ENCODE data around the gene PKNOX2.

The PKNOX2 gene

DNA sequence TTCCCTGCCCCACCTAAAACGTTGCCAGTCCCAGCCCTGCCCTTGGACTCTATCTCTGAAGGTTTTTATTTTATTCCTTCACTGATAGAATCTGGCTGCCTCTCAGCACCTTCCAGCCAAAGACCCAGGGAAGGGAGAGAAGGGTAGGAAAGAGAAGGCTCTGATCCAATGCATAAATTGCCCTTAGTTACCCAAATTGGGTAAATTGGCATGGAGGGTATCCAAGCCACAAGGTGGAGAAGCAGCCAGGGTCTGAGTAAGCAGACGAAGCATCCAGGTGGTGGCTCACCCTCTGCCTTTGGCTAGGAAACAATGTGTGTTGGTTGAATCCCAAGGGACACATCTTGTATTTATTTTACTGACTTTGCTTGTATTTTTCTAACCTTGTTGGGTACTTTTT, 242.5 kb downstream of the PKNOX2 start:
- H3K27ac ChIP-seq (ENCODE audit: low read length): no peak overlapping the region
- H3K36me3 ChIP-seq (ENCODE audit: control insufficient read depth in 2 of 2, insufficient read depth in 2 of 2, low read length in 2 of 2): peaks cover 0 to 2% of the 10 kb centered on the region in 2 donors
- no peak overlapping the region for H3K4me3 ChIP-seq (ENCODE audit: low read length in 2 of 2)
- no peaks in the 10 kb centered on the region for H3K9me3 ChIP-seq (ENCODE audit: control insufficient read depth in 2 of 2, low read length in 2 of 2)
- peaks cover 0 to 2% of the 10 kb centered on the region in 2 donors for H3K27me3 ChIP-seq (ENCODE audit: control insufficient read depth in 1 of 2, insufficient read depth in 2 of 2, low read length in 2 of 2)
- peaks cover 11% of the 10 kb centered on the region for H3K4me1 ChIP-seq (ENCODE audit: control insufficient read depth, insufficient read depth, low read length)
- H3K9ac ChIP-seq (ENCODE audit: low read length in 2 of 2): no peak overlapping the region

GRCh38 chr11:125408311-125408711, 243.8 kb downstream of the PKNOX2 start:
- Histone ChIP-seq H3K27ac (ENCODE audit: low read length) (no peak overlapping the region), H3K9ac (ENCODE audit: low read length in 2 of 2) (no peak overlapping the region), H3K9me3 (ENCODE audit: control insufficient read depth in 2 of 2, low read length in 2 of 2) (no peaks in the 10 kb centered on the region), H3K4me1 (ENCODE audit: control insufficient read depth, insufficient read depth, low read length) (peaks cover 10% of the 10 kb centered on the region), H3K27me3 (ENCODE audit: control insufficient read depth in 1 of 2, insufficient read depth in 2 of 2, low read length in 2 of 2) (peaks cover 0 to 2% of the 10 kb centered on the region in 2 donors), H3K36me3 (ENCODE audit: control insufficient read depth in 2 of 2, insufficient read depth in 2 of 2, low read length in 2 of 2) (peaks cover 0 to 3% of the 10 kb centered on the region in 2 donors), H3K4me3 (ENCODE audit: low read length in 2 of 2) (no peak overlapping the region)

DNA sequence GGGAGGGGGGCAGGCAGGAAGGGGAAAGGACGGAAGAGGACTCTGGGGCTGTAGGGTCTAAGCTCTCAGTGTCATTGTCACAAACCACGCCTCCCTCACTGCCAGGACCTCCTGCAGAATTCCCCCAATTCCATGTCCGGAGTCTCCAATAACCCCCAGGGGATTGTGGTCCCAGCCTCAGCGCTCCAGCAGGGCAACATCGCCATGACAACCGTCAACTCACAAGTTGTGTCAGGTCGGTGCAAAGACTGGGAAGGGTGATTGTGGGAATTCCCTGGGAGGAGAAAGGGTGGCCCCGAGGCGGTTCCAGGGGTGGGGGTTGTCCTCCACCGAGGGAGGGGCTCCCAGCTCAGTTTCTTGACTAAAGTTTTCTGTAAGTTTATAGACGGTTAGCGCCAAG, 245.5 kb downstream of the PKNOX2 start:
- Histone ChIP-seq H3K27me3 (ENCODE audit: control insufficient read depth in 1 of 2, insufficient read depth in 2 of 2, low read length in 2 of 2) (no peaks in the 10 kb centered on the region), H3K4me1 (ENCODE audit: control insufficient read depth, insufficient read depth, low read length) (peaks cover 2% of the 10 kb centered on the region)

GRCh38 chr11:125412177-125412496, 247.6 kb downstream of the PKNOX2 start:
- Histone ChIP-seq H3K9me3 (ENCODE audit: control insufficient read depth in 2 of 2, low read length in 2 of 2) (no peaks in the 10 kb centered on the region), H3K27me3 (ENCODE audit: control insufficient read depth in 1 of 2, insufficient read depth in 2 of 2, low read length in 2 of 2) (no peaks in the 10 kb centered on the region), H3K9ac (ENCODE audit: low read length in 2 of 2) (no peak overlapping the region), H3K4me1 (ENCODE audit: control insufficient read depth, insufficient read depth, low read length) (no peaks in the 10 kb centered on the region), H3K4me3 (ENCODE audit: low read length in 2 of 2) (no peak overlapping the region), H3K27ac (ENCODE audit: low read length) (no peak overlapping the region), H3K36me3 (ENCODE audit: control insufficient read depth in 2 of 2, insufficient read depth in 2 of 2, low read length in 2 of 2) (peaks cover 0 to 4% of the 10 kb centered on the region in 2 donors)

More for the DNA sequence above, 245.5 kb downstream of the PKNOX2 start:
- Histone ChIP-seq H3K9ac (ENCODE audit: low read length in 2 of 2) (no peak overlapping the region), H3K9me3 (ENCODE audit: control insufficient read depth in 2 of 2, low read length in 2 of 2) (no peaks in the 10 kb centered on the region), H3K27ac (ENCODE audit: low read length) (no peak overlapping the region), H3K4me3 (ENCODE audit: low read length in 2 of 2) (no peak overlapping the region), H3K36me3 (ENCODE audit: control insufficient read depth in 2 of 2, insufficient read depth in 2 of 2, low read length in 2 of 2) (peaks cover 0 to 3% of the 10 kb centered on the region in 2 donors)

GRCh38 chr11:125412509-125412908, 248.0 kb downstream of the PKNOX2 start:
- Histone ChIP-seq H3K4me1 (ENCODE audit: control insufficient read depth, insufficient read depth, low read length) (no peaks in the 10 kb centered on the region), H3K9ac (ENCODE audit: low read length in 2 of 2) (no peak overlapping the region), H3K36me3 (ENCODE audit: control insufficient read depth in 2 of 2, insufficient read depth in 2 of 2, low read length in 2 of 2) (peaks cover 0 to 6% of the 10 kb centered on the region in 2 donors), H3K4me3 (ENCODE audit: low read length in 2 of 2) (no peak overlapping the region), H3K27ac (ENCODE audit: low read length) (no peak overlapping the region), H3K27me3 (ENCODE audit: control insufficient read depth in 1 of 2, insufficient read depth in 2 of 2, low read length in 2 of 2) (no peaks in the 10 kb centered on the region), H3K9me3 (ENCODE audit: control insufficient read depth in 2 of 2, low read length in 2 of 2) (no peaks in the 10 kb centered on the region)

DNA sequence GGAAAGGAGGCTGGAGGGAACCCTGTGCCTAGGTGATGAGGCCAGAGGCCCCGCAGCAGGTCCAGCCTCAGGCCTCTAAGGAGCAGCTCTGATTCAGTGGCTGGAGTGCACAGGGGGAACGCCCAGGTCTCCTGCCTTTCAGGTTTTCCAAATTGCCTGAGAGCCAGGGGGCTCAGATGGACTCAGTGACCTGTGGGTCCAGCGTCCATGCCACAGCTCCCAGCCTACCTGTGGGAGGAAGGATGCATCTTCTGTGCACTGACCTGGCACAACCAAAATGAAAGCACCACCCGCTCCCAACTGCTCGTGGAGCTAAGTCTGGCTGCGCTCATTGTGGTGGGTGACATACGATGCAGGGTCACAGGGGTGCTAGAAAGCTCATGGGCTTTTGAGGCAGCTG, 248.7 kb downstream of the PKNOX2 start:
- H3K4me3 ChIP-seq (ENCODE audit: low read length in 2 of 2): no peak overlapping the region
- no peak overlapping the region for H3K9ac ChIP-seq (ENCODE audit: low read length in 2 of 2)
- H3K27me3 ChIP-seq (ENCODE audit: control insufficient read depth in 1 of 2, insufficient read depth in 2 of 2, low read length in 2 of 2): no peaks in the 10 kb centered on the region
- no peaks in the 10 kb centered on the region for H3K4me1 ChIP-seq (ENCODE audit: control insufficient read depth, insufficient read depth, low read length)
- no peak overlapping the region for H3K27ac ChIP-seq (ENCODE audit: low read length)
- H3K36me3 ChIP-seq (ENCODE audit: control insufficient read depth in 2 of 2, insufficient read depth in 2 of 2, low read length in 2 of 2): peaks cover 0 to 7% of the 10 kb centered on the region in 2 donors
- no peaks in the 10 kb centered on the region for H3K9me3 ChIP-seq (ENCODE audit: control insufficient read depth in 2 of 2, low read length in 2 of 2)

DNA sequence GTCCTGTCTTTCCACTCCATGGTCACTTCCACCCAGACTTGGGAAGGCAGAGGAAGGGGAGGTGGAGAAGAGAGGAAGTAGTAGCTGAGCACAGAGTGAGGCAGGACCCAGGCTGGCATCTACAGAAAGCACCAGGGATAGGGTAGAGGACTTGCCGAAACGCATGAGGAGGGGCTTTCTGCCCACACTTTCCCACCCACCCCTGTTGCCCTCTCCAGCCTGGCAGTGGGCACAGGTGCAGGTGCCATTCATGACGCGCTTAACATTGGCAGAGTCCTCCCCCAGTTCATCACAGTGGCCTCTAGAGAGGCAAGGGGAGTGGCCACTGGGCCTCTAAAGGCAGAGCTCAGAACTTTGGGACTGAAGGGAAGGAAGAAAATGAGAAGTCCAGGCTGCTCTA, 249.6 kb downstream of the PKNOX2 start:
- H3K36me3 ChIP-seq (ENCODE audit: control insufficient read depth in 2 of 2, insufficient read depth in 2 of 2, low read length in 2 of 2): peaks cover 0 to 7% of the 10 kb centered on the region in 2 donors
- H3K9ac ChIP-seq (ENCODE audit: low read length in 2 of 2): no peak overlapping the region
- H3K4me3 ChIP-seq (ENCODE audit: low read length in 2 of 2): no peak overlapping the region
- no peaks in the 10 kb centered on the region for H3K4me1 ChIP-seq (ENCODE audit: control insufficient read depth, insufficient read depth, low read length)
- H3K9me3 ChIP-seq (ENCODE audit: control insufficient read depth in 2 of 2, low read length in 2 of 2): no peaks in the 10 kb centered on the region
- H3K27ac ChIP-seq (ENCODE audit: low read length): no peak overlapping the region
- H3K27me3 ChIP-seq (ENCODE audit: control insufficient read depth in 1 of 2, insufficient read depth in 2 of 2, low read length in 2 of 2): no peaks in the 10 kb centered on the region

- no peaks in the 10 kb centered on the region for H3K4me1 ChIP-seq (ENCODE audit: control insufficient read depth, insufficient read depth, low read length)
- no peak overlapping the region for H3K9ac ChIP-seq (ENCODE audit: low read length in 2 of 2)
- H3K4me3 ChIP-seq (ENCODE audit: low read length in 2 of 2): no peak overlapping the region
- H3K9me3 ChIP-seq (ENCODE audit: control insufficient read depth in 2 of 2, low read length in 2 of 2): no peaks in the 10 kb centered on the region
- peaks cover 0 to 7% of the 10 kb centered on the region in 2 donors for H3K36me3 ChIP-seq (ENCODE audit: control insufficient read depth in 2 of 2, insufficient read depth in 2 of 2, low read length in 2 of 2)
- no peaks in the 10 kb centered on the region for H3K27me3 ChIP-seq (ENCODE audit: control insufficient read depth in 1 of 2, insufficient read depth in 2 of 2, low read length in 2 of 2)
- no peak overlapping the region for H3K27ac ChIP-seq (ENCODE audit: low read length)
Observed at GRCh38 chr11:125416981-125417935, 252.7 kb downstream of the PKNOX2 start.

GRCh38 chr11:125418396-125418795, 253.8 kb downstream of the PKNOX2 start:
- Histone ChIP-seq H3K9ac (ENCODE audit: low read length in 2 of 2) (no peak overlapping the region), H3K27ac (ENCODE audit: low read length) (no peak overlapping the region), H3K36me3 (ENCODE audit: control insufficient read depth in 2 of 2, insufficient read depth in 2 of 2, low read length in 2 of 2) (peaks cover 0 to 6% of the 10 kb centered on the region in 2 donors), H3K4me1 (ENCODE audit: control insufficient read depth, insufficient read depth, low read length) (no peaks in the 10 kb centered on the region), H3K4me3 (ENCODE audit: low read length in 2 of 2) (no peak overlapping the region), H3K27me3 (ENCODE audit: control insufficient read depth in 1 of 2, insufficient read depth in 2 of 2, low read length in 2 of 2) (no peaks in the 10 kb centered on the region), H3K9me3 (ENCODE audit: control insufficient read depth in 2 of 2, low read length in 2 of 2) (no peaks in the 10 kb centered on the region)

DNA sequence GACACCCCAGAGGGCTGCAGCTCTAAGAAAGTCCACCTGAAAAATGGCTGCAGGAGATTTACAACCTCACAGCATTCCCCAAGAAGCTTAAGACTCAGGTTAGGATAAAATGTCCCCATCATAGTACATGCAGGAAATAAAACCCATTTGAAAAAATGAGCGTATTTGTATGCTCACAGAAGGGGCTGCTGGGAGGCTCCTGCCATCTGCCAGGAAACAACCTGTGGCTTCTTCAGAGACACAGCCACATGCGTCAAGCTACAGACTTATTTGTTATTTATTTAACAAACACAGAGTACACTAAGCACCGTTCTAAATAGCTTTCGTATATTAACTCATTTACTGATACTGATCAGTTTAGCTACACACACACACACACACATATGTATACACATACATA, 258.1 kb downstream of the PKNOX2 start:
- H3K9ac ChIP-seq (ENCODE audit: low read length in 2 of 2): no peak overlapping the region
- peaks cover 3% of the 10 kb centered on the region for H3K4me1 ChIP-seq (ENCODE audit: control insufficient read depth, insufficient read depth, low read length)
- H3K9me3 ChIP-seq (ENCODE audit: control insufficient read depth in 2 of 2, low read length in 2 of 2): no peaks in the 10 kb centered on the region
- no peak overlapping the region for H3K4me3 ChIP-seq (ENCODE audit: low read length in 2 of 2)
- H3K36me3 ChIP-seq (ENCODE audit: control insufficient read depth in 2 of 2, insufficient read depth in 2 of 2, low read length in 2 of 2): no peaks in the 10 kb centered on the region
- H3K27ac ChIP-seq (ENCODE audit: low read length): no peak overlapping the region
- no peaks in the 10 kb centered on the region for H3K27me3 ChIP-seq (ENCODE audit: control insufficient read depth in 1 of 2, insufficient read depth in 2 of 2, low read length in 2 of 2)

DNA sequence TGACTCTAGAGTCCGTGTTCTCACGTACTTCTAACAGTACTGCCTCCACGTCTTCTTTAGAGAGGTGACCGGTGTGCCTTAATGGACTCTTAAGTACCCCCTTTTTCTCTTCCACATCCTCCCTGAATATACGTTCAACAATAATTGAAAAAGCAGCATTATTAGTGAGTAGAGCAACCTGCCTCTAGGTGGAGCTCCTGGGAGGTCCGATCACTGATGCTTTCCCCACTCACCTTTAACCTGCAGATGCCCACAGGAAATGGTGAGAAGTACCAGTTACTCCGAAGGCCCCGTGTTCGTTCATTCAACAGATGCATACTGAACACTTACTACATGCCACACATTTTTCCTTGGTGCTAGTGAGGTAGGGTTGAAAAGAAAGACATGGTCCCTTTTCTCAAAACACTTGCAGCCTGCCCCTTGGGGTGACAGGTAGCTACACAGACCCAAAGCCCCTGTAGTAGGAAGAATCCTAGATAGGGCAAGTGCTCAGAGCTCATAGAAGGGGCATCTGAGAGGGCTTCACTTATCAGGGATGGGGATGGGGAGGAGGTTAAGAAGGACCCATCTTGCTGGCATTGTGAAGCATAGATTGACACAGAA, 258.8 kb downstream of the PKNOX2 start:
- Histone ChIP-seq H3K9me3 (ENCODE audit: control insufficient read depth in 2 of 2, low read length in 2 of 2) (no peaks in the 10 kb centered on the region), H3K36me3 (ENCODE audit: control insufficient read depth in 2 of 2, insufficient read depth in 2 of 2, low read length in 2 of 2) (no peaks in the 10 kb centered on the region), H3K4me1 (ENCODE audit: control insufficient read depth, insufficient read depth, low read length) (peaks cover 3% of the 10 kb centered on the region), H3K9ac (ENCODE audit: low read length in 2 of 2) (no peak overlapping the region), H3K4me3 (ENCODE audit: low read length in 2 of 2) (no peak overlapping the region), H3K27ac (ENCODE audit: low read length) (no peak overlapping the region), H3K27me3 (ENCODE audit: control insufficient read depth in 1 of 2, insufficient read depth in 2 of 2, low read length in 2 of 2) (no peaks in the 10 kb centered on the region)

All from stomach smooth muscle (tissue), 2 donors.